PFSK-1 (cell line): ENCODE results near the gene EXOC4.

ENCODE experiments used
- FOXP2 ChIP-seq: optimal IDR thresholded peaks from 2 replicates; pipeline ENCODE3; 2011; ENCODE audit warnings: borderline replicate concordance, control low read depth, inconsistent platforms; ENCODE audit not compliant: insufficient read depth; ENCODE audit errors: extremely low read length, extremely low read depth
- POLR2AphosphoS5 ChIP-seq: IDR thresholded peaks from 2 replicates; pipeline ENCODE4 v1.6.1; 2012; ENCODE audit warnings: low read depth, mild to moderate bottlenecking, control low read depth, low read length, moderate library complexity
- SIN3A ChIP-seq: IDR thresholded peaks from 2 replicates; pipeline ENCODE4 v1.6.1; 2012; ENCODE audit warnings: mild to moderate bottlenecking, low read length, moderate library complexity, borderline replicate concordance; ENCODE audit not compliant: insufficient read depth
- TAF1 ChIP-seq: IDR thresholded peaks from 2 replicates; pipeline ENCODE4 v1.6.1; 2012; ENCODE audit warnings: low read length, control low read depth, borderline replicate concordance; ENCODE audit not compliant: insufficient read depth
- TF ChIP-seq, protein P1 (sequence below), 2 experiments: IDR thresholded peaks; 2 replicates each; pipeline versions ENCODE4 v1.6.1 to v1.8.0; 2011 to 2012; ENCODE audit warnings: low read depth in 2 of 2, low read length in 2 of 2, control low read depth in 1 of 2, inconsistent platforms in 1 of 2, mild to moderate bottlenecking in 1 of 2, moderate library complexity in 1 of 2; ENCODE audit not compliant: insufficient read depth in 1 of 2

The EXOC4 gene

DNA sequence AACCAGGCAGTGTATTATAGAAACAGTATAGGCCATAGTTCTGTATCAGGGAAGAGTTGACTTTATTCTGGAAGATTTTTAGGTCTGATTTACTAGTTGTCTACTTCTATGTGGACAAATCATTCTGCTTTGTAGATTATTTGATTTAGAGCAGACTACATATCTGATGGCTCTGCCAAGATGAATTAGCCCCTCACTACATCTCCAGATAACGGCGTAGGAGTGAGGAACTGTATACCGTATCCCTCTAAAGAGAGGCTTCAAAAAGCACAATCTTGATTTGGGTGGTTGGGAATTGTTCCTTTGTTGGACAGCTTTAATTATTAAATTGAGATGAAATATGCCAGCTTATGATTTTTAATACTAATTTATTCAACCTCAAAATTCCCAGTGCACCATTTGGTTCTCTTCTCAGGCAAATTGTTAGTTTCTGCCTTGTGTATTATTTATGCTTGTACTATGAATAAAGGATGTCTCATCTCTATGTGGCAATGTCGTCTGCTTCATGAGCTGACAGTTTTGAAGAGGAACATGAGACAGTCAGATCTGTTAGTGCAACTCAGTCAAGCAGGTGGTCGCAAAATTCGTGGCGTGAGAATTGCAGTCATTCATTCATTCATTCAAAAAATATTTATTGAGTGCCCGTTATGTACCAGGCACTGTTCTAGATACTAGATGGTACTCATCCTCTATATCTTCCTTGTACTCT is 422.8 kb downstream of the EXOC4 start:
- no peak for TF ChIP-seq FOXP2
- TF ChIP-seq SIN3A, result no peak
- TF ChIP-seq TAF1, result no peak
- TF ChIP-seq, protein P1, sequence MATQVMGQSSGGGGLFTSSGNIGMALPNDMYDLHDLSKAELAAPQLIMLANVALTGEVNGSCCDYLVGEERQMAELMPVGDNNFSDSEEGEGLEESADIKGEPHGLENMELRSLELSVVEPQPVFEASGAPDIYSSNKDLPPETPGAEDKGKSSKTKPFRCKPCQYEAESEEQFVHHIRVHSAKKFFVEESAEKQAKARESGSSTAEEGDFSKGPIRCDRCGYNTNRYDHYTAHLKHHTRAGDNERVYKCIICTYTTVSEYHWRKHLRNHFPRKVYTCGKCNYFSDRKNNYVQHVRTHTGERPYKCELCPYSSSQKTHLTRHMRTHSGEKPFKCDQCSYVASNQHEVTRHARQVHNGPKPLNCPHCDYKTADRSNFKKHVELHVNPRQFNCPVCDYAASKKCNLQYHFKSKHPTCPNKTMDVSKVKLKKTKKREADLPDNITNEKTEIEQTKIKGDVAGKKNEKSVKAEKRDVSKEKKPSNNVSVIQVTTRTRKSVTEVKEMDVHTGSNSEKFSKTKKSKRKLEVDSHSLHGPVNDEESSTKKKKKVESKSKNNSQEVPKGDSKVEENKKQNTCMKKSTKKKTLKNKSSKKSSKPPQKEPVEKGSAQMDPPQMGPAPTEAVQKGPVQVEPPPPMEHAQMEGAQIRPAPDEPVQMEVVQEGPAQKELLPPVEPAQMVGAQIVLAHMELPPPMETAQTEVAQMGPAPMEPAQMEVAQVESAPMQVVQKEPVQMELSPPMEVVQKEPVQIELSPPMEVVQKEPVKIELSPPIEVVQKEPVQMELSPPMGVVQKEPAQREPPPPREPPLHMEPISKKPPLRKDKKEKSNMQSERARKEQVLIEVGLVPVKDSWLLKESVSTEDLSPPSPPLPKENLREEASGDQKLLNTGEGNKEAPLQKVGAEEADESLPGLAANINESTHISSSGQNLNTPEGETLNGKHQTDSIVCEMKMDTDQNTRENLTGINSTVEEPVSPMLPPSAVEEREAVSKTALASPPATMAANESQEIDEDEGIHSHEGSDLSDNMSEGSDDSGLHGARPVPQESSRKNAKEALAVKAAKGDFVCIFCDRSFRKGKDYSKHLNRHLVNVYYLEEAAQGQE (IDR thresholded peaks at IDR 0.05; ENCODE audit: insufficient read depth in 1 of 2, low read depth in 2 of 2, low read length in 2 of 2), result no peak
- no peak for TF ChIP-seq POLR2AphosphoS5

DNA sequence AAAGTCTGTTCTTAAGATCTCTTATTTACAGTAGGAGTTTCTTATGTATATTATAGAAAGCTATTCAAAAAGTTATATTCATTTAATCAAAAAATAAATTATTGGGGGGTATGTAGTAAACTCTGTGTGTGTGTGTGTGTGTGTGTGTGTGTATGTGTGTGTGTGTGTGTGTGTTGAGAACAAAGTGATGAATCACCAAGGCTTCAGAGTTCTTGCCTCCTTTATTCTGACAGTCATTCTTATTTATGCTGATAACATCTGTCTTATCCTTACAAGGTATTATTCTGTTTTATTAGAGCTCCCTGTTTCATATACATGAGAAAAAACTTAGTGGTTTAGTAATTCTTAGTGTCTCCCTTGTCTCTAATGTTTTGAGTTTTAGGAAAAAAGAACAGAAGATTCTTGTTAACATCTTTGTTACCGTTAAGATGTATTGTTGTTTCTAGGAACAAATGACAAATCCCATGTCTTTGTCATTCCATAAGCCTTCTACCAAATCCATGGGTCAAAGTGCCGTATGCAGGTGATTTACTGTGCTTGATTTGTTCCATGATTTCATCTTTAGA is 424.0 kb downstream of the EXOC4 start:
- TF ChIP-seq, protein P1 (IDR thresholded peaks at IDR 0.05; ENCODE audit: insufficient read depth in 1 of 2, low read depth in 2 of 2, low read length in 2 of 2), result no peak
- TF ChIP-seq FOXP2, result no peak

DNA sequence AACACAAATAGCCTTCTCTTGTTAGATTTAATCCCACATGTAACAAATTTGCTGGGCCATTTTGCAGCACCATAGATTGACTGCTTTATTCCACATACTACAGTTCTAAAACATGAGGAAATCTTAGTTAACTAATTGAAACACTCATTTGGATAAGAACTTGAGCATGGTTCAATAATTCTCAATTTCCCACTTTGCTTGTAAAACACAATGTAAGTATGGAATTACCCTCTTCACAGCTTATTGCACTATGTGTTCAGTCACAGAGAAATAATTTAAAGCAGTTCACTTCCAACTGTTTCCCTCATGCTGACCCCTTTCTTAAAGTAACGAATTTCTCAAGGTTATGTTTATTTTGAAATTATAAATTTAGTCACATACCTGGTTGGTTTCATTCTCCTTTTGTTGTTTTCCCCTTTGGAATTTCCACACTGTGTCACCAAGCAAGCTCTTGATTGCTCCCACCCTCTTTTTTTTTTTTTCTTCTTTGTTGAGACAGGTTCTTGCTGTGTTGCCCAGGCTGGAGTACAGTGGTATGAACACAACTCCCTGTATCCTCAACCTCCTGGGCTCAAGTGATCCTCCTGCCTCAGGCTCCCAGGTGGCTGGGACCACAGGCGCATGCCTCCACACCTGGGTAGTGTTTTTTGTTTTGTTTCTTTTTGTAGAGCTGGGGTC is 425.4 kb downstream of the EXOC4 start:
- TF ChIP-seq TAF1 (no peak), SIN3A (no peak), FOXP2 (no peak), POLR2AphosphoS5 (no peak)
- TF ChIP-seq, protein P1 (IDR thresholded peaks at IDR 0.05; ENCODE audit: insufficient read depth in 1 of 2, low read depth in 2 of 2, low read length in 2 of 2), result no peak

DNA sequence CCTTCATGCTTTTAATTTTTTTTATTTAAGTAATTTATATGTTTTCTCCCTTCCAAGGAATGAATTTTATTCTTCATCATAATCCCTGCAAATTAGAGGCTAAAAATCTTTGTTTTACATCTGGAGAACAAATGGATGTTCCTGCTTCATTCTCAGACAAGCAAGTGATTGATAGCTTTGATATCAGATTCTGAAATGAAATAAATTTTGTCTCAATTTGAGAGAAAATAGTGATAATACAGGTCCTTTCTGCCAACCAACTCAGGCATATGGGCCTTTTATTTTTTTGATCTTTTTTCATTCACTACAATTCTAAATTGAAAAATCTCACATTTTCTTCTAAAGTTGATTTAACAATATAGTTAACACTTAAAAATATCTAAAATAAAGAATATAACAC is 427.1 kb downstream of the EXOC4 start:
- TF ChIP-seq, protein P1 (IDR thresholded peaks at IDR 0.05; ENCODE audit: insufficient read depth in 1 of 2, low read depth in 2 of 2, low read length in 2 of 2), result no peak
- TF ChIP-seq FOXP2 (no peak), SIN3A (no peak), TAF1 (no peak), POLR2AphosphoS5 (no peak)
